Measurements from ENCODE around the gene CEACAM8. TPM values are rescaled to one million over a fixed set of nuclear protein-coding genes. Genes with fewer than 3 reads are reported as not detected.
A peak's percentile ranks its signal among the peaks of the same experiment; 100 is the strongest.

Gene CEACAM8
- total RNA-seq, 4 donors from 2014 or later, result not detected

GRCh38 chr19:42555801-42556200, 38.9 kb downstream of the CEACAM8 start:
- Histone ChIP-seq H3K27ac (no peak overlapping the region), H3K36me3 (no peaks in the 10 kb centered on the region), H3K4me3 (no peak overlapping the region), H3K9me3 (no peaks in the 10 kb centered on the region), H3K4me1 (no peaks in the 10 kb centered on the region), H3K27me3 (no peaks in the 10 kb centered on the region)
- DNase-seq, result no peak
- no peak for ATAC-seq
- intact Hi-C loops (cut with DNase I; ENCODE audit: low total_unique reads), result no loop called here
- in situ Hi-C loops (cut with MboI; ENCODE audit: low sequenced_read_pairs in 4 of 4), result no loop called here
- no peak for TF ChIP-seq CTCF (IDR thresholded peaks at IDR 0.05 in 4 of 5, conservative IDR thresholded peaks at IDR 0.05 in 1 of 5)
- no peak for TF ChIP-seq POLR2A (IDR thresholded peaks at IDR 0.05)

DNA sequence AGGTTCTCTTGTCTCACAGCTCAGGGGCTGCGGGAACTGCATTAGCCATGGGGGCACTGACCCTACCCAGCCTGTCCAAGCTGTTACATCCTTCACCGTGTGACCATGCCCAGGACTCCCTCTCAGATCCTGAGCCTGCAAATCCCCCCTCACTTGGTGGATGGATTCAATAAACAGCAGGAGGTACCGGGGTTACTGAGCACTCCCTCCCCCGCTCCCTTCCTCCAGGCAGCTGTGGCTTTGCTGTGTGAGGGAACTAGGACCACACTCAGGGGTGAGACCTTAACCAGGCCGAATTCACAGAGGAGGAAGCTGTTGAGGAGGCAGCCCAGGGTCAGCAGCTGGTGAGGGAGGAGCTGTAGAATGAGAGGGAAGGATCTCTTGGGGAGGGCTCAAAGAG, 39.4 kb downstream of the CEACAM8 start:
- no peaks in the 10 kb centered on the region for H3K27me3 ChIP-seq
- H3K27ac ChIP-seq, result no peak overlapping the region
- intact Hi-C loops (cut with DNase I; ENCODE audit: low total_unique reads) (no loop called here), in situ Hi-C loops (cut with MboI; ENCODE audit: low sequenced_read_pairs in 4 of 4) (no loop called here)
- TF ChIP-seq CTCF (IDR thresholded peaks at IDR 0.05 in 4 of 5, conservative IDR thresholded peaks at IDR 0.05 in 1 of 5), result no peak
- H3K4me1 ChIP-seq, result no peaks in the 10 kb centered on the region
- DNase-seq (no peak), ATAC-seq (no peak)
- H3K36me3 ChIP-seq, result no peaks in the 10 kb centered on the region
- H3K4me3 ChIP-seq, result no peak overlapping the region
- no peaks in the 10 kb centered on the region for H3K9me3 ChIP-seq

DNA sequence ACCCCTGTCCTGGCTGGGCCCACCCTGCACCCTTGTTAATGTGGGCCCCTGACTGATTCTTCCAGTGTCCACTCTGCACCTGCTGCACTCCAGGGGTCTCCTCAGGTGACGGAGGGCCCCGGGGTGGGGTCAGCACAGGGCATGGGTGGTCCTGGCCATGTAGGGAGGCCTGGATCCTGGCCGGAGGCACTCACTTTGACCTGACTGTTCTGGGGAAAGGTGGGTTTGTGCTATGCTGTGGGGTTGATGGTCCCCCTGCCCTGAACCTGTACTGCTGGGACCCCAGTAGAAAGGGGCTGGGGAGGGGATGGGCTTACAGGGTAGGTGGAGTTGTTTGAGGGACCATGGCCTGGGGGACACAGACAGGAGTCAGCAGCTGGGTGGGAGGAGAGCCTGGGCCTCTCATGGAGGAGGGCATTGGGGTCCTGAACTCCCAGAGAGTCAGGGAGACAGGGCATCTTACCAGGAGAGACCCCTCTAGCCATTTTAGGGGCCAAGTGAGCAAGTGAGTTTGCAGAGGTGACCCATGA, 40.6 kb downstream of the CEACAM8 start:
- in situ Hi-C loops (cut with MboI; ENCODE audit: low sequenced_read_pairs in 4 of 4), result no loop called here
- Histone ChIP-seq H3K4me3 (no peak overlapping the region), H3K9me3 (no peaks in the 10 kb centered on the region), H3K27ac (peak overlapping the region in 1 of 4 donors; percentile 39), H3K27me3 (no peaks in the 10 kb centered on the region), H3K4me1 (no peaks in the 10 kb centered on the region), H3K36me3 (no peaks in the 10 kb centered on the region)
- TF ChIP-seq CTCF (IDR thresholded peaks at IDR 0.05 in 4 of 5, conservative IDR thresholded peaks at IDR 0.05 in 1 of 5), result no peak
- no peak for TF ChIP-seq POLR2A (IDR thresholded peaks at IDR 0.05)
- ATAC-seq, result no peak
- intact Hi-C loops (cut with DNase I; ENCODE audit: low total_unique reads), result no loop called here
- no peak for DNase-seq

GRCh38 chr19:42553292-42554045, 41.3 kb downstream of the CEACAM8 start:
- H3K4me3 ChIP-seq, result no peak overlapping the region
- H3K36me3 ChIP-seq, result no peaks in the 10 kb centered on the region
- intact Hi-C loops (cut with DNase I; ENCODE audit: low total_unique reads), result no loop called here
- H3K4me1 ChIP-seq, result no peaks in the 10 kb centered on the region
- H3K27ac ChIP-seq, result peak overlapping the region in 2 of 4 donors; percentile 20 to 39
- H3K27me3 ChIP-seq, result no peaks in the 10 kb centered on the region
- TF ChIP-seq POLR2A (IDR thresholded peaks at IDR 0.05), result no peak
- no peak for TF ChIP-seq CTCF (IDR thresholded peaks at IDR 0.05 in 4 of 5, conservative IDR thresholded peaks at IDR 0.05 in 1 of 5)
- DNase-seq (no peak), ATAC-seq (no peak)
- H3K9me3 ChIP-seq, result no peaks in the 10 kb centered on the region
- in situ Hi-C loops (cut with MboI; ENCODE audit: low sequenced_read_pairs in 4 of 4), result no loop called here
